K562 (cell line): ENCODE data around the gene CD164. TPM values are rescaled to one million over a fixed set of nuclear protein-coding genes. Genes with fewer than 3 reads are reported as not detected.

Source experiments
- ATF1 ChIP-seq, 2 experiments: fragments of 450-650 bp in 1 of 2; IDR thresholded peaks; 2 replicates each; pipeline ENCODE4 v1.6.1; 2016; ENCODE audit warnings: missing compliant biosample characterization in 1 of 2, missing genetic modification characterization in 1 of 2
- BHLHE40 ChIP-seq: IDR thresholded peaks from 2 replicates; pipeline ENCODE4 v1.6.1; 2011; ENCODE audit warnings: low read length, improper control_type of control experiment
- BRD4 ChIP-seq: fragments of 200-600 bp; sonication (generic); IDR thresholded peaks from 2 replicates; pipeline ENCODE4 v1.6.1; 2017; ENCODE audit warnings: inconsistent platforms
- DIDO1 ChIP-seq: fragments of 450-650 bp; IDR thresholded peaks from 2 replicates; pipeline ENCODE4 v1.6.1; 2016; ENCODE audit warnings: low read depth, missing biosample characterization, missing genetic modification characterization
- ELF1 ChIP-seq: fragments of 200-800 bp; sonication (Bioruptor generic); IDR thresholded peaks from 2 replicates; pipeline ENCODE4 v1.6.1; 2016; ENCODE audit warnings: missing genetic modification characterization, missing compliant biosample characterization
- ILK ChIP-seq: fragments of 450-650 bp; IDR thresholded peaks from 2 replicates; pipeline ENCODE4 v1.6.1; 2016; ENCODE audit warnings: missing genetic modification characterization, low read depth, mild to moderate bottlenecking, missing compliant biosample characterization, moderate library complexity, borderline replicate concordance
- MECOM ChIP-seq: fragments of 250-450 bp; sonication (Bioruptor Pico); IDR thresholded peaks from 2 replicates; pipeline ENCODE4 v1.8.0; 2022; ENCODE audit warnings: inconsistent platforms
- MXI1 ChIP-seq: IDR thresholded peaks from 2 replicates; pipeline ENCODE4 v1.6.1; 2011; ENCODE audit warnings: low read depth, mild to moderate bottlenecking, improper control_type of control experiment, low read length
- POLR2H ChIP-seq: IDR thresholded peaks from 2 replicates; pipeline ENCODE4 v1.6.1; 2016; ENCODE audit warnings: missing genetic modification characterization, low read depth, mild to moderate bottlenecking, control low read depth, missing compliant biosample characterization, moderate library complexity
- RCOR1 ChIP-seq, 2 experiments: IDR thresholded peaks; 2 replicates each; pipeline ENCODE4 v1.6.1; 2012; ENCODE audit warnings: low read depth in 2 of 2, low read length in 2 of 2, borderline replicate concordance in 1 of 2, improper control_type of control experiment in 1 of 2
- SREBF2 ChIP-seq: sonication (generic); formaldehyde crosslinking; IDR thresholded peaks from 2 replicates; pipeline ENCODE4 v1.4.0; 2020; ENCODE audit warnings: mild to moderate bottlenecking, missing genetic modification reagents
- ZEB2 ChIP-seq: fragments of 450-650 bp; IDR thresholded peaks from 2 replicates; pipeline ENCODE4 v1.6.1; 2016
- ZFX ChIP-seq: sonication (generic); formaldehyde crosslinking; IDR thresholded peaks from 2 replicates; pipeline ENCODE4 v1.8.0; 2022; ENCODE audit warnings: mild to moderate bottlenecking, missing genetic modification reagents, moderate library complexity
- ZNF584 ChIP-seq: fragments of 200-800 bp; sonication (Bioruptor generic); IDR thresholded peaks from 2 replicates; pipeline ENCODE4 v1.6.1; 2016; ENCODE audit warnings: low read depth, mild to moderate bottlenecking, missing genetic modification characterization, missing compliant biosample characterization
- polyA plus RNA-seq, 8 experiments: library from polyadenylated mRNA; depleted of rRNA in 4 of 8; stranded (reverse) in 5 of 8; unstranded in 3 of 8; fragments of >200 nt; fragmentation: Nextera tagmentation in 2 of 8; fragmentation: Illumina TruSeq in 1 of 8; extraction: Ambion mirVana in 2 of 8; extraction: Trizol in 1 of 8; gene quantifications; 2 replicates each; pipeline versions ENCODE4 v1.2.1 to v1.2.3, GENCODE V29; 2011 to 2014; ENCODE audit warnings: inconsistent platforms in 1 of 8, missing spikeins in 1 of 8
- total RNA-seq, 7 experiments: library from RNA; depleted of rRNA in 6 of 7; stranded (reverse); fragments of >200 nt in 6 of 7; fragmentation: Illumina TruSeq in 2 of 7; extraction: Trizol in 2 of 7; gene quantifications; 2 replicates each; pipeline versions ENCODE4 v1.2.1 to v1.2.3, GENCODE V29; 2011 to 2021; ENCODE audit warnings: low replicate concordance in 1 of 7
- TF ChIP-seq, protein P1 (sequence below): fragments of 450-650 bp; formaldehyde crosslinking; IDR thresholded peaks from 2 replicates; pipeline ENCODE4 v1.4.0; 2020; ENCODE audit warnings: mild to moderate bottlenecking, mixed read lengths
- TF ChIP-seq, protein P2 (sequence below), 2 experiments: fragments of 450-650 bp; formaldehyde crosslinking in 1 of 2; IDR thresholded peaks; 2 replicates each; pipeline versions ENCODE4 v1.4.0 to v1.6.1; 2014 to 2020; ENCODE audit warnings: mild to moderate bottlenecking in 2 of 2, borderline replicate concordance in 1 of 2, low read depth in 1 of 2

Gene CD164
- total and polyA plus RNA-seq, 9 of the 15 experiments (the other 6 are each of a cell fraction or from before 2014, with no cell fraction given) = 79.5 to 317 (median 165) TPM

DNA sequence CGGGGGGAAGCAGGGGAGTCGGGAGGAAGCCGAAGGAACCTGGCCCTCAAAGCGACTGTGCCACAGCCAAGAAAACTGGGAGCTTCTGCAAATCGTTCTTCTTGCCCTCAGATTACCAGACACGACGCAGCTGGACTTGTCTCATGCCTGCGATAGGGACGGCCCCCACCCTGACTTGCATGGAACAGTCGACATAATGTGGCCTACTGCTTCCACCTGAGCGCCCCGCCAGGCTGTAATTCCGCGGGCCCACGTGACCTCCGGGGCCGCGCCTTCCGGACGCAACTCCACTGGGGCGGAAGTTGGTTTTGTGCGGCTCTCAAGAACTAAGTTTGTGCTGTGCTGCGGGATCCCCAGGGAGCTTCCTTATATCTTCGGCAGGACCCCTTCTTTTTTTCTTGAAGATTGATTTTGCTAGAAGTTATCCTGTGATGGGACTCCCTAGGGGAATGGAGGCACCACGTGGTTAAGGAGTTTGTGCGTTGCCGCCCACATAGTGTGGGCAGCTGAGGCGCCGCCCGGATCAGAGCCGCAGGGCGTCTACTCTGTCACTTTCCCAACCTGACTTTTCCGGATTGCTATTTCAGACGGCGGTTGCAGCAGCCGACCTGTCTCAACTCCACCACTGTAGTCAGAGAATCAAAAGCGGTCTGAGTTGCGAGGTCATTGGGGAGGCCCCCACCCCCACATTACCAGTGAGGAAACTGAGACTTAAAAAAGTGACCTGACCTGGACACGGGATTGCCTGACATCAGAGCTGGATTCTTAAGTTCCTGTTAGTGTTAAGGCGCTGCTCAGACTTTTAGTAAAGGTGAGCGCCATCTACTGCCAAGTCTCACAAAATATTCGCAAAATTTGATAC, 540 bp upstream of the CD164 start (continued):
- TF ChIP-seq POLR2H (tag) (peak; percentile 59; the same call in 1 of the 2 replicates), ZFX (peak; percentile 87), ZEB2 (0 out of 2 replicates have a peak, but pooled peaks have one; percentile 31), SREBF2 (CRISPR knock-in tag) (no peak), MECOM (CRISPR knock-in tag) (0 out of 2 replicates have a peak, but pooled peaks have one; percentile 3), ILK (0 out of 2 replicates have a peak, but pooled peaks have one; percentile 14), DIDO1 (tag) (peak; percentile 41; the same call in 1 of the 2 replicates), BRD4 (0 out of 2 replicates have a peak, but pooled peaks have one; percentile 35), MXI1 (peak; percentile 78), ATF1 (CRISPR knock-in tag; IDR thresholded peaks at IDR 0.05) (no peak), ATF1 (tag; IDR thresholded peaks at IDR 0.05) (peak; percentile 75; the same call in 1 of the 2 replicates), ELF1 (tag) (peak; percentile 95), ZNF584 (CRISPR knock-in tag) (no peak), BHLHE40 (peak; percentile 87), RCOR1 (IDR thresholded peaks at IDR 0.05; ENCODE audit: borderline replicate concordance in 1 of 2, low read depth in 2 of 2, low read length in 2 of 2) (peak; percentile 50 to 51; a peak in 2 of 4 replicates)
- TF ChIP-seq, protein P1, sequence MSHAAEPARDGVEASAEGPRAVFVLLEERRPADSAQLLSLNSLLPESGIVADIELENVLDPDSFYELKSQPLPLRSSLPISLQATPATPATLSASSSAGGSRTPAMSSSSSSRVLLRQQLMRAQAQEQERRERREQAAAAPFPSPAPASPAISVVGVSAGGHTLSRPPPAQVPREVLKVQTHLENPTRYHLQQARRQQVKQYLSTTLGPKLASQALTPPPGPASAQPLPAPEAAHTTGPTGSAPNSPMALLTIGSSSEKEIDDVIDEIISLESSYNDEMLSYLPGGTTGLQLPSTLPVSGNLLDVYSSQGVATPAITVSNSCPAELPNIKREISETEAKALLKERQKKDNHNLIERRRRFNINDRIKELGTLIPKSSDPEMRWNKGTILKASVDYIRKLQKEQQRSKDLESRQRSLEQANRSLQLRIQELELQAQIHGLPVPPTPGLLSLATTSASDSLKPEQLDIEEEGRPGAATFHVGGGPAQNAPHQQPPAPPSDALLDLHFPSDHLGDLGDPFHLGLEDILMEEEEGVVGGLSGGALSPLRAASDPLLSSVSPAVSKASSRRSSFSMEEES (CRISPR knock-in tag) = peak; percentile 64
- TF ChIP-seq, protein P2, sequence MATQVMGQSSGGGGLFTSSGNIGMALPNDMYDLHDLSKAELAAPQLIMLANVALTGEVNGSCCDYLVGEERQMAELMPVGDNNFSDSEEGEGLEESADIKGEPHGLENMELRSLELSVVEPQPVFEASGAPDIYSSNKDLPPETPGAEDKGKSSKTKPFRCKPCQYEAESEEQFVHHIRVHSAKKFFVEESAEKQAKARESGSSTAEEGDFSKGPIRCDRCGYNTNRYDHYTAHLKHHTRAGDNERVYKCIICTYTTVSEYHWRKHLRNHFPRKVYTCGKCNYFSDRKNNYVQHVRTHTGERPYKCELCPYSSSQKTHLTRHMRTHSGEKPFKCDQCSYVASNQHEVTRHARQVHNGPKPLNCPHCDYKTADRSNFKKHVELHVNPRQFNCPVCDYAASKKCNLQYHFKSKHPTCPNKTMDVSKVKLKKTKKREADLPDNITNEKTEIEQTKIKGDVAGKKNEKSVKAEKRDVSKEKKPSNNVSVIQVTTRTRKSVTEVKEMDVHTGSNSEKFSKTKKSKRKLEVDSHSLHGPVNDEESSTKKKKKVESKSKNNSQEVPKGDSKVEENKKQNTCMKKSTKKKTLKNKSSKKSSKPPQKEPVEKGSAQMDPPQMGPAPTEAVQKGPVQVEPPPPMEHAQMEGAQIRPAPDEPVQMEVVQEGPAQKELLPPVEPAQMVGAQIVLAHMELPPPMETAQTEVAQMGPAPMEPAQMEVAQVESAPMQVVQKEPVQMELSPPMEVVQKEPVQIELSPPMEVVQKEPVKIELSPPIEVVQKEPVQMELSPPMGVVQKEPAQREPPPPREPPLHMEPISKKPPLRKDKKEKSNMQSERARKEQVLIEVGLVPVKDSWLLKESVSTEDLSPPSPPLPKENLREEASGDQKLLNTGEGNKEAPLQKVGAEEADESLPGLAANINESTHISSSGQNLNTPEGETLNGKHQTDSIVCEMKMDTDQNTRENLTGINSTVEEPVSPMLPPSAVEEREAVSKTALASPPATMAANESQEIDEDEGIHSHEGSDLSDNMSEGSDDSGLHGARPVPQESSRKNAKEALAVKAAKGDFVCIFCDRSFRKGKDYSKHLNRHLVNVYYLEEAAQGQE (IDR thresholded peaks at IDR 0.05; ENCODE audit: borderline replicate concordance) = peak; percentile 73
- TF ChIP-seq, protein P2 (CRISPR knock-in tag; IDR thresholded peaks at IDR 0.05; ENCODE audit: low read depth) = no peak
